Measurements from ENCODE around the gene JUN. TPM values are rescaled to one million over a fixed set of nuclear protein-coding genes. Genes with fewer than 3 reads are reported as not detected.
A peak's percentile ranks its signal among the peaks of the same experiment; 100 is the strongest.

Gene JUN
- polyA plus RNA-seq, 1 of the 3 experiments (the other 2 are of a cell fraction) = 66.5 TPM

GRCh38 chr1:58755468-58755872 lies 28.4 kb downstream of the JUN start:
- no peaks in the 10 kb centered on the region for H3K36me3 ChIP-seq (replicated peaks in 1 of 2; ENCODE audit: control insufficient read depth in 1 of 2, insufficient read depth in 2 of 2, low read length in 1 of 2)
- H3F3A ChIP-seq (replicated peaks; ENCODE audit: insufficient read depth) = peaks cover 33% of the 10 kb centered on the region
- H3K27ac ChIP-seq (ENCODE audit: low read depth in 2 of 2, low read length in 1 of 2) = peak overlapping the region; percentile 83 to 95; a peak in 3 of 4 replicates
- no peaks in the 10 kb centered on the region for H3K27me3 ChIP-seq (ENCODE audit: insufficient read depth)
- 16% methylated on average over 6 of the region's 6 CpGs for WGBS (ENCODE audit: low lambda C conversion rate)
- H3K79me2 ChIP-seq (ENCODE audit: insufficient read depth) = no peaks in the 10 kb centered on the region
- no peak for DNase-seq
- no peak overlapping the region for H2AFZ ChIP-seq (ENCODE audit: low read depth)
- peak overlapping the region; percentile 58 for H3K9ac ChIP-seq
- peak overlapping the region; percentile 59 for H3K4me2 ChIP-seq
- H3K4me1 ChIP-seq (ENCODE audit: control insufficient read depth in 1 of 2, insufficient read depth in 2 of 2, low read depth in 1 of 2, low read length in 1 of 2) = peaks cover 0 to 40% of the 10 kb centered on the region in 2 experiments
- ChIA-PET POLR2A (no interaction called here), CTCF (interaction anchor here (1.0 to 1.9 kb wide), 4 partner anchors 13 to 1005 kb away, joined by 3 to 5 read pairs (median 4); no protein-coding TSS in a partner anchor)
- no peaks in the 10 kb centered on the region for H3K9me3 ChIP-seq
- no peaks in the 10 kb centered on the region for H4K20me1 ChIP-seq (ENCODE audit: insufficient read depth)
- H3K4me3 ChIP-seq (ENCODE audit: low read depth in 2 of 2, low read length in 1 of 2) = no peak overlapping the region
- no peaks in the 10 kb centered on the region for H3K9me2 ChIP-seq
- TF ChIP-seq JUND (IDR thresholded peaks at IDR 0.05) (peak; percentile 98), USF2 (IDR thresholded peaks at IDR 0.05; ENCODE audit: borderline replicate concordance, low read depth, low read length) (no peak), RXRA (IDR thresholded peaks at IDR 0.05; ENCODE audit: borderline replicate concordance, low read depth) (peak; percentile 85), TCF12 (IDR thresholded peaks at IDR 0.05) (peak; percentile 93), RCOR1 (IDR thresholded peaks at IDR 0.05; ENCODE audit: low read length) (no peak; the same call in 1 of the 2 replicates), RFX5 (IDR thresholded peaks at IDR 0.05; ENCODE audit: low read length) (no peak), RAD21 (IDR thresholded peaks at IDR 0.05; ENCODE audit: low read length) (no peak), IRF3 (IDR thresholded peaks at IDR 0.05; ENCODE audit: low read depth, low read length) (no peak), NFIC (IDR thresholded peaks at IDR 0.05; ENCODE audit: borderline replicate concordance) (peak; percentile 97), ZBTB33 (IDR thresholded peaks at IDR 0.05; ENCODE audit: borderline replicate concordance, low read depth) (peak; percentile 72), GATA2 (CRISPR knock-in tag; IDR thresholded peaks at IDR 0.05) (no peak), GABPA (IDR thresholded peaks at IDR 0.05; ENCODE audit: low read depth) (peak; percentile 78), PBX3 (IDR thresholded peaks at IDR 0.05) (peak; percentile 88), FOSL2 (IDR thresholded peaks at IDR 0.05; ENCODE audit: borderline replicate concordance, low read depth) (peak; percentile 92), TEAD4 (IDR thresholded peaks at IDR 0.05; ENCODE audit: borderline replicate concordance, insufficient read depth) (peak; percentile 97), SMC3 (IDR thresholded peaks at IDR 0.05; ENCODE audit: low read depth, low read length) (no peak), SIN3A (IDR thresholded peaks at IDR 0.05; ENCODE audit: borderline replicate concordance, low read depth, low read length) (peak; percentile 84; the same call in 1 of the 2 replicates), TAF1 (IDR thresholded peaks at IDR 0.05; ENCODE audit: borderline replicate concordance, low read depth, low read length) (no peak; the same call in 1 of the 2 replicates), ELF1 (IDR thresholded peaks at IDR 0.05) (peak; percentile 64; the same call in 1 of the 2 replicates), CTCF (IDR thresholded peaks at IDR 0.05) (no peak), EP300 (IDR thresholded peaks at IDR 0.05; ENCODE audit: borderline replicate concordance in 1 of 2, low read depth in 1 of 2, low read length in 1 of 2) (peak in 1 of 2 experiments; percentile 97; a peak in 2 of 4 replicates), USF1 (IDR thresholded peaks at IDR 0.05; ENCODE audit: borderline replicate concordance, low read depth) (peak; percentile 83)

All from SK-N-SH (cell line).